Measurements from ENCODE around the gene VOPP1. TPM values are rescaled to one million over a fixed set of nuclear protein-coding genes. Genes with fewer than 3 reads are reported as not detected.

The VOPP1 gene
- total RNA-seq, 3 donors from 2014 or later = 28.2 to 42.6 (median 40.8) TPM

DNA sequence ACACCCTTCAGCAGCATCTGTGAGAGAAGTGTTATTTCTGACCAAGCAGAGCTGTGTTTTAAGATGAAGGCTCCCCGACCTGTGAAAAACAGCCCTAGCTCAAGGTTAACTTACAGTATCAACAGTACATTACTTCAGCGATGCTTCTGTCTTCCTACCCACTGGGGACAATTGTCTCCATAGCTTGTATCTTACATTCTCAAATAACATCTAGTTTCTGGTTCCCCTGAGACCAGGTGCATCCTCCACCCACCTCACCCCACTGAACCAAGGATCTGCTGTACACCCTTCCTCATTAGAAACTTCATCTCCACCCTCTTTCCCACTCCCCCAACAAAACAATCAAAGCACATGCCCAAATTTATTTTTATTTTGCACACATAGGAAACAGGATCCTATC lies 102.0 kb downstream of the VOPP1 start:
- TF ChIP-seq POLR2A (IDR thresholded peaks at IDR 0.05) = no peak
- no peak for TF ChIP-seq POLR2AphosphoS5 (IDR thresholded peaks at IDR 0.05)
- no peak for TF ChIP-seq CTCF (IDR thresholded peaks at IDR 0.05)
- no peaks in the 10 kb centered on the region for H3K36me3 ChIP-seq

DNA sequence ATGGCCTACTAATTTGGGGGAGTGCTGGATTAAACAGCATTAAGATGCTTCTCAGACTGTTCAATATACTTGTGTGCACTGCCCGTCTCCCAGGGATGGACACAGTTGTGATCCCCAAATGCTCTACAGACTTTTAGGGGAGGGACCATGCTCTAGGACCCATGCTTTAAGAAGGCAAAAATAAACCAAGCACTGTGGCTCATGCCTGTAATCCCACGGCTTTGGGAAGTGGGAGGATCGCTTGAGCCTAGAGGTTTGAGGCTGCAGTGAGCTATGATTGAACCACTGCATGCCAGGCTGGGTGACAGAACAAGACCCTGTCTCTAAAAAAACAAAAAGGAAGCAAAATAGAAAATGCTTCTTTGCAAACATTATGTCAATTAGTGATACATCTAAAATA lies 102.6 kb downstream of the VOPP1 start:
- DNase-seq (ENCODE audit: low spot score in 2 of 2) = no peak
- no peaks in the 10 kb centered on the region for H3K9me3 ChIP-seq
- H3K27me3 ChIP-seq = no peaks in the 10 kb centered on the region
- intact Hi-C loops (cut with DNase I; ENCODE audit: low total_unique reads) = no loop called here
- H3K4me3 ChIP-seq = no peak overlapping the region
- no peak overlapping the region for H3K27ac ChIP-seq
- no peaks in the 10 kb centered on the region for H3K4me1 ChIP-seq
- no peak for TF ChIP-seq POLR2AphosphoS5 (IDR thresholded peaks at IDR 0.05)
- TF ChIP-seq POLR2A (IDR thresholded peaks at IDR 0.05) = no peak
- TF ChIP-seq CTCF (IDR thresholded peaks at IDR 0.05) = no peak
- no peaks in the 10 kb centered on the region for H3K36me3 ChIP-seq

More for the DNA sequence above, 102.0 kb downstream of the VOPP1 start:
- Histone ChIP-seq H3K27ac (no peak overlapping the region), H3K4me1 (no peaks in the 10 kb centered on the region), H3K4me3 (no peak overlapping the region), H3K9me3 (no peaks in the 10 kb centered on the region), H3K27me3 (no peaks in the 10 kb centered on the region)
- intact Hi-C loops (cut with DNase I; ENCODE audit: low total_unique reads) = no loop called here
- DNase-seq (ENCODE audit: low spot score in 2 of 2) = no peak

GRCh38 chr7:55469271-55469681 lies 103.0 kb downstream of the VOPP1 start:
- H3K36me3 ChIP-seq = no peaks in the 10 kb centered on the region

GRCh38 chr7:55468495-55468894 lies 103.8 kb downstream of the VOPP1 start:
- Histone ChIP-seq H3K4me3 (no peak overlapping the region), H3K27ac (no peak overlapping the region), H3K4me1 (no peaks in the 10 kb centered on the region), H3K9me3 (no peaks in the 10 kb centered on the region), H3K27me3 (no peaks in the 10 kb centered on the region), H3K36me3 (no peaks in the 10 kb centered on the region)
- intact Hi-C loops (cut with DNase I; ENCODE audit: low total_unique reads) = no loop called here
- no peak for TF ChIP-seq POLR2A (IDR thresholded peaks at IDR 0.05)
- TF ChIP-seq CTCF (IDR thresholded peaks at IDR 0.05) = no peak
- no peak for TF ChIP-seq POLR2AphosphoS5 (IDR thresholded peaks at IDR 0.05)
- DNase-seq (ENCODE audit: low spot score in 2 of 2) = no peak

More at GRCh38 chr7:55469271-55469681, 103.0 kb downstream of the VOPP1 start:
- no peaks in the 10 kb centered on the region for H3K9me3 ChIP-seq
- TF ChIP-seq POLR2AphosphoS5 (IDR thresholded peaks at IDR 0.05) = no peak
- TF ChIP-seq POLR2A (IDR thresholded peaks at IDR 0.05) = no peak
- no peak for TF ChIP-seq CTCF (IDR thresholded peaks at IDR 0.05)
- no peak for DNase-seq (ENCODE audit: low spot score in 2 of 2)
- intact Hi-C loops (cut with DNase I; ENCODE audit: low total_unique reads) = no loop called here
- H3K4me3 ChIP-seq = no peak overlapping the region
- no peak overlapping the region for H3K27ac ChIP-seq
- H3K27me3 ChIP-seq = no peaks in the 10 kb centered on the region
- H3K4me1 ChIP-seq = no peaks in the 10 kb centered on the region

DNA sequence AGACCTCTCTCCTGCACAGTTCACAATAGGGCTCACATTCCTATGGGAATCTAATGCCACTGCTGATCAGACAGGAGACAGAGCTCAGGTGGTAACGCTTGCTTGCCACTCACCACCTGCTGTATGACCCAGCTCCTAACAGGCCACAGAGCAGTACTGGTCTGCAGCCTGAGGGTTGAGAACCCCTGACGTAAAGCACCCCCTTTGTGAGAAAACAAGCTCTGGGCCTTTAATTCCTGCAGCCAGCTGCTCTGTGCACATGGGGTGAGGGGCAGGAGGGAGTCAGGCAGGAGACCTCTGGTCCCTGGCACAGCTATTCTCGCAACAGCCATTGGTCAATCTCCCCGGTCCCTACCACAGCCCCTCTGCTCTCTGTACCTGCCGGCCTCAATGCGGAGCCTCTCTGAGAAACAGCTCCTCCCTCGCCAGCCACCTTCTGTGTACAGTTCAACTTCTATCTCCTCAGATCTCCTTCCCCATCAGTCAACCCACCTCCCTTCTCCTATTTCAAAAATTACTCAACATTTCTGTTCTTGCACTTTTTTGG lies 105.2 kb downstream of the VOPP1 start:
- intact Hi-C loops (cut with DNase I; ENCODE audit: low total_unique reads) = no loop called here
- no peak for DNase-seq (ENCODE audit: low spot score in 2 of 2)
- H3K36me3 ChIP-seq = no peaks in the 10 kb centered on the region

More for the DNA sequence above, 105.2 kb downstream of the VOPP1 start:
- Histone ChIP-seq H3K4me1 (no peaks in the 10 kb centered on the region), H3K27ac (no peak overlapping the region), H3K4me3 (no peak overlapping the region), H3K27me3 (no peaks in the 10 kb centered on the region), H3K9me3 (no peaks in the 10 kb centered on the region)
- TF ChIP-seq CTCF (IDR thresholded peaks at IDR 0.05) (no peak), POLR2AphosphoS5 (IDR thresholded peaks at IDR 0.05) (no peak), POLR2A (IDR thresholded peaks at IDR 0.05) (no peak)
